ENCODE results near the gene AGK. TPM values are rescaled to one million over a fixed set of nuclear protein-coding genes. Genes with fewer than 3 reads are reported as not detected.

The AGK gene
- 20.7 TPM for total RNA-seq

- peak; percentile 43 for DNase-seq (ENCODE audit: low spot score)
Observed at GRCh38 chr7:141551094-141551781, at the start of gene AGK. Gene AGK, plus strand, starts transcription at chr7:141551410. Its CDS starts 4,057 bp downstream, at chr7:141555467.

GRCh38 chr7:141501451-141501850 lies 49.8 kb upstream of the AGK start:
- DNase-seq (ENCODE audit: low spot score) = no peak

GRCh38 chr7:141511316-141511675 lies 39.9 kb upstream of the AGK start:
- no peak for DNase-seq (ENCODE audit: low spot score)

- no peak for DNase-seq (ENCODE audit: low spot score)
Observed at GRCh38 chr7:141511676-141512396, 39.4 kb upstream of the AGK start.

GRCh38 chr7:141512597-141512996 lies 38.6 kb upstream of the AGK start:
- DNase-seq (ENCODE audit: low spot score) = no peak

GRCh38 chr7:141513720-141514119 lies 37.5 kb upstream of the AGK start:
- DNase-seq (ENCODE audit: low spot score) = no peak

GRCh38 chr7:141515941-141516340 lies 35.3 kb upstream of the AGK start:
- DNase-seq (ENCODE audit: low spot score) = no peak

GRCh38 chr7:141519623-141520022 lies 31.6 kb upstream of the AGK start:
- DNase-seq (ENCODE audit: low spot score) = no peak

- no peak for DNase-seq (ENCODE audit: low spot score)
Observed at GRCh38 chr7:141522657-141523342, 28.4 kb upstream of the AGK start.

- DNase-seq (ENCODE audit: low spot score) = no peak
Observed at GRCh38 chr7:141525973-141526514, 25.2 kb upstream of the AGK start.

- DNase-seq (ENCODE audit: low spot score) = no peak
Observed at GRCh38 chr7:141527076-141527475, 24.1 kb upstream of the AGK start.

- DNase-seq (ENCODE audit: low spot score) = no peak
Observed at GRCh38 chr7:141528399-141528798, 22.8 kb upstream of the AGK start.

- DNase-seq (ENCODE audit: low spot score) = peak; percentile 60
Observed at GRCh38 chr7:141533149-141533949, 17.9 kb upstream of the AGK start.

- no peak for DNase-seq (ENCODE audit: low spot score)
Observed at GRCh38 chr7:141534757-141535737, 16.2 kb upstream of the AGK start.

GRCh38 chr7:141537906-141538305 lies 13.3 kb upstream of the AGK start:
- DNase-seq (ENCODE audit: low spot score) = no peak

- DNase-seq (ENCODE audit: low spot score) = no peak
Observed at GRCh38 chr7:141541375-141541774, 9.8 kb upstream of the AGK start.

GRCh38 chr7:141544831-141545230 lies 6.4 kb upstream of the AGK start:
- DNase-seq (ENCODE audit: low spot score) = no peak

GRCh38 chr7:141549582-141549981 lies 1.6 kb upstream of the AGK start:
- DNase-seq (ENCODE audit: low spot score) = no peak

- no peak for DNase-seq (ENCODE audit: low spot score)
Observed at GRCh38 chr7:141550386-141551093, 670 bp upstream of the AGK start.

- no peak for DNase-seq (ENCODE audit: low spot score)
Observed at GRCh38 chr7:141551782-141552181, 572 bp downstream of the AGK start.

Data from mucosa of gallbladder (tissue), 1 donor.